HG02970 (cell line): Measurements from ENCODE around the gene PTGR1.
"Not testable (repeated sequence)": the region's sequence is repeated elsewhere in the genome, so short reads cannot be mapped to it uniquely, and the experiment has no call there.

ENCODE experiments used
- ATAC-seq: cut with Tn5 transposase; IDR thresholded peaks from one replicate; pipeline ENCODE4 v1.9.1; 2021; ENCODE audit warnings: mild to moderate bottlenecking, moderate library complexity, moderate number of reproducible peaks; ENCODE audit not compliant: unreplicated experiment, low FRiP score

Gene PTGR1

DNA sequence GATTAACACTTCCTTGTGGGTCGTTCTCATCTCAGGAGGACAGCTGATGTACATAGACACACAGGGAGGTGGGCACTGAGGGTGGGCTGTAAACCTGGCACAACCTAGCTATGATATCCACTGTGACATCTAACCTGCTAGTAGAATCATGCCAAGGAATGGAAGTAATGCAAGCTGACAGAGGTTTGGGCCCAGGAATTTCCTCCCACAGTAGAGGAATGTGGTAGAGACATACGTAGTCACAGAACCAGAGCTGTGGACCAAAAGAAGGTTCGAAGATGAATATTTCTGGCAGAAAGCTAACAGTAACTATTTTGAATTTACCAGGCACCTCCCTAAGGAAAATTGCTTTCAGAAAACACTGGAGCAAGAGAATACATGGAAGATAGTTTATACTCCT lies 16.5 kb upstream of the PTGR1 start:
- ATAC-seq: no peak

DNA sequence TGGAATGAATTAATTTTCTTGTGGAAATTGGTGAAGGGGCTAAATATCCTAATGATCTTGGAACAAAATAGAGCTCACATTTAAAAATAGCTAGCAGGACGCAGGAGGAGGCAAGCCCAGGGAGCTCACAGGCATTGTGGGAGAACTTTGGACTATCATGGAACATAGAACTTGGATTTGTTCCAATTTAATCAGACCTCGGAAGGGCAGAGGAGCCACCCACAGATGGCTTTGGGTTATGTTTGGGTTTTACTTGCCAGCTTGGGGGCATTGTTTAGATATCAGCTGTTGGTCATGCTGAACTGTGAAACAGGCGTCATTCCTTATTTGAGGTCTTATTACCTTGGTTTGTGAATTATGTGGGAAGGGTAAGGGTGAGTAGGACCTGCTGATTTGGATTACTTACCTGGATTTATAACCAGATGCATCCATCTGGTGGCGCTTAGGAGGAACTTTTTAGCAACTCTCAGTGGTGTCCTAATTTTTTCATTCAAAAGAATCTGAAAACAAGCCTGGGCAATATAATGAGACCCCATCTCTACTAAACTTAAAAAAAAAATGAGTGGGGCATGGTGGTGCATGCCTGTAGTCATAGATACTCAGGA lies 14.1 kb upstream of the PTGR1 start:
- ATAC-seq: no peak

DNA sequence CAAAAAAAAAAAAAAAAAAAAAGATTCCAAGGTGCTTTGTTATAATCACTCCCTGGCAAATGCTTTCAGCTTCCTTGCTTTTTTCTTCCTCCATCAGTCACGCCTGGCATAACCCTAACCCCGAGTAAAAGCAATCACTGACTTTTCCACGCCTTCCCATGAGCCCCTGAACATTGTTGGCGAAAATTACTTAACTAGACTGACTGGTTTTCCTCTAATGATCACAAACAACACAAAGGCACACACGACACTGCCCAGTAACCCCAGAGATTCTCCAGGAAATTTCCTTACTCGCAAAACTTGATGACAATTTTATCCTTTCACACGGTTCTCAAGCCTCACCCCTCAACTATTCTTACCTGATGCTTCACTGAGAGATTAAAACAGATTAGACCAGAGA lies 11.4 kb upstream of the PTGR1 start:
- ATAC-seq: no peak

DNA sequence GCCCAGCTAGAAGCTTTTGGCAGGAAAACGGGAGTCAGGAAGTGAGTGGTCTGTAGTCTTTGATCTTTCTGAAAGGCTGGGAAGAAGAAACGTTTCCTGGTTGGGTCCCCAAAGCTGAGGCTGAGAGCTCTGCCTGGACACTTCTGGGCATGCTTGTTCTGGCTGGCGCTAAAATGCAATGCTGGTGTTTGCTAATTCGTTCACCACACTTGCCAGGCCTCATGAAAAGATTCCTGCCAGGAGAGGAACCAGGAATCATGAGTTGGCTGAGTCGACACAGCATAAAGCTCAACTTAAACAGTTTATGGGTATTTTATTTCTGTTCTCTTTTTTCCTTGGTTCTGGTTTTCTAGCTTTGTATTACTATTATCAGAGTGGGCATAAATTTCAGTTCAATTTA lies 10.7 kb upstream of the PTGR1 start:
- no peak for ATAC-seq

DNA sequence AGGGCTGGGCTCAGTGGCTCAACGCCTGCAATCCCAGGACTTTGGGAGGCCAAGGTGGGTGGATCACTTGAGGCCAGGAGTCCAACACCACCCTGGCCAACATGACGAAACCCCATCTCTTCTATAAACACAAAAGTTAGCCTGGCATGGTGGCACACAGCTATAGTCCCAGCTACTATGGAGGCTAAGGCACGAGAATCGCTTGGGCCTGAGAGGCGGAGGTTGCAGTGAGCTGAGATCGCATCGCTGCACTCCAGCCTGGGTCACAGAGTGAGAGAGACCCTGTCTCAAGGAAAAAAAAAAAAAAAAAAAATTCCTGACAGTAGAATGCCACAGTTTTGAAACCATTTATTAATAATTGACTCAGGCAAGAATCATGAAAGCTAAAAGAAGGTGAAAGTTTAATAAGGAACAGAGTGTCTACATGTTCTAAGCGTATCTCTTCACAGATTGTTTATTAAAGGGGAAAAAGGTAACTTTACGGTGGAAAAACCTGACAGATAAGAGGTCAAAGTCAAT lies 5.7 kb upstream of the PTGR1 start:
- no peak for ATAC-seq

DNA sequence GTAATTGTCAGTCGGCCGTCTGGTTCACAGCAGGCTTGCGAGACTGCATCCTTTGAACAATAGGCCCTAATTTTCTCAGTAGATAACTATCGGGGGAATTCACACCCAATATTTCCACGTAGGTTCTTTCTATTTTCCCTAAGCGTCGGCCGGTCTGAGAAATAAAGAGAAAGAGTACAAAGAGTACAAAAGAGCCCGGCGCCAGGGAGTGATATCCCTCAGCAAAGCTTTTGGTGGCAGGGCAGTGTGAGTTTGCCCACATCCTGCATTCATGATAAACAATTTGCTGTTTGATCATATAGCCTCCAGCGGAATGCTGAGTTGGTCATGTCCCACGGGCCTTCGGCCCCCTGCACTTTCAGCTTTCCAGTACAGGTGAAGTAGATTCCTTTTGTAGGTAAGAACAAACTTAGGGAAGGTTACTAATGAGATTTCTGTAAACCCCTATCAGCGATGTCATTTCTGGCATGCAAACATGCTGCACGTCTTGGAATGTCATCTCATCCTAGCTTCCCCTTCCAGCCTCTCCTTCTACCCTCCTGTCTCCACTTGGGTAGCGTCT lies 4.7 kb upstream of the PTGR1 start:
- ATAC-seq: no peak

DNA sequence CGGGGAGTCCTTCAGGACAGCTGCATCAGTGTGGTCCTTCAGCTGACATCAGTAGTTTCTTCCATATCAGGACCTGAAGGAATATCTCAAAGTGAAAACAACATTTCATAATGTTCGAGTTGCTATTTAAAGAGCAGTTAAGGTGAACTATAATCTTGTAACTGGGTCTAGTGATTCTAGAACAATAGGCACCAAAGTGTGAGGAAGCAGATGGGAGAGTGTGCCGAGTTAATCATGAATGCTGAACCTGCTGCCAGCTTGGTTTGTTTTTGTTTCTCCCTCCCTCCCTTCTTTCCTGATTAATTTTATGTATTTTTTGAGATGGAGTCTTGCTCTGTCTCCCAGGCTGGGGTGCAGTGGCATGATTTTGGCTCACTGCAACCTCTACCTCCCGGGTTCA lies 3.6 kb upstream of the PTGR1 start:
- no peak for ATAC-seq

DNA sequence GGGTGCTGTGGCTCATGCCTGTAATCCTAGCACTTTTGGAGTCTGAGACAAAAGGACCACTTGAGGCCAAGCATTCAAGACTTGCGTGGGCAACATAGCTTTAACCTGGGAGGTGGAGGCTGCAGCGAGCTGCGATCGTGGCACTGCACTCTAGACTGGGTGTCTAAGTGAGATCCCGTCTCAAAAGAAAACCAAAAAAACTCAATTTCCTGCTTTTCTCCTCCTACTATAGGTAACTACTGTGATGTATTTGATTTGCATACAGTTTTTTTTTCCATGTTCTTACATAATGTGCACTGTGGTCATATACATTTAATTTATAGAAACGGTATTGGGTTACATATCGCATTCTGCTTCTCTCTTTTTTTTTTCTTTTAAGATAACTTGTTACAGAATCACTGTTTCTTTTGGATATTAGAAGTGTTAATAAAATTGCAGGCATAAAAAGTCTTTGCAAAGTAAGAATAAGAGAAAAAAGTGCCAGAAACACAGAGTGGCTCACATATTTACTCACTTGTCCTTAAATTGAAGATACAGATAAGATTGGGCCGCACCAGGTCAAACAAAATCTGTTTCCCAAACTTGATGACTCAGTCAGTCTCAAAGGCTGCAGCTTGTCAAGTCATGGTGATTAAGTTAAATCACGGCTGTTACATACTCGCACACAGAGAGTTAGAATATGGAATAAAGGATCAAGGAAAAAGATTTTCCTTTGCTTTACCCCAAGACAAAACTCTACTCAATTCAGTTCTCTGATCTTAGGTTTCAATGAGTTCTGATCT lies 2.0 kb upstream of the PTGR1 start:
- no peak for ATAC-seq

DNA sequence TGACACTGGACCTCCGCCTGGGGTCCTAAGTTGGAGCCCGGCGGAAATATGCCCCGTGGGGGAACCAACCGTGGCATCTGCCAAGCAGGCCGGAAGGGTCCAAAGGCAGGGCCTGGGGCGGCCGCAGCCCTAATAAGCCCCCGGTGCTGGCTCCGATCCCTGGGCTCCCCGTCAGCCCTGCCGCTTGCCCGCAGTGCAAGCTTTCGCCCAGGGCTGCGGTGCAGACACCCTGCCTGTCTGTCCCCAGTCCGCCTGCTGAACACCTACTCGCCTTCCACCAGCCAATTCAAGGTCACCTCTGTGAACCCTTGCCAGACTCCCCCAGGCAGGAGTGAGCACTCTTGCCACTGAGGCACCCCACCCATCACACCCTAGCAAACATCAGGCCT lies 502 bp upstream of the PTGR1 start:
- ATAC-seq: no peak

DNA sequence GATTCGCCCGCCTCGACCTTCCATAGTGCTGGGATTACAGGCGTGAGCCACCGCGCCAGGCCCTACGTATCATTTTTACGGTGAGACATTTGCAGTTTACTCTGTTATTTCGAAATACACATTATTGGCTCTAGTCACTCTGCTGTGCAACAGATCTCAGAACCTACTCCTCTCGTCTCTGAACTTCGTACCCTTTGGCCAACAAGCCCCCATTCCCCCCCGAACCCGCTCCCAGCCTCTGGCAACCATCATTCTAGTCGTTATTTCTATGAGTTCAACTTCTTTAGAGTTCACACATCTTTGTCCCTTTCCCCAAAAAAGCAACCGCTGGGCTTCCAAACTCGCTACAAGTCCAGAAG lies 735 bp downstream of the PTGR1 start:
- no peak for ATAC-seq

DNA sequence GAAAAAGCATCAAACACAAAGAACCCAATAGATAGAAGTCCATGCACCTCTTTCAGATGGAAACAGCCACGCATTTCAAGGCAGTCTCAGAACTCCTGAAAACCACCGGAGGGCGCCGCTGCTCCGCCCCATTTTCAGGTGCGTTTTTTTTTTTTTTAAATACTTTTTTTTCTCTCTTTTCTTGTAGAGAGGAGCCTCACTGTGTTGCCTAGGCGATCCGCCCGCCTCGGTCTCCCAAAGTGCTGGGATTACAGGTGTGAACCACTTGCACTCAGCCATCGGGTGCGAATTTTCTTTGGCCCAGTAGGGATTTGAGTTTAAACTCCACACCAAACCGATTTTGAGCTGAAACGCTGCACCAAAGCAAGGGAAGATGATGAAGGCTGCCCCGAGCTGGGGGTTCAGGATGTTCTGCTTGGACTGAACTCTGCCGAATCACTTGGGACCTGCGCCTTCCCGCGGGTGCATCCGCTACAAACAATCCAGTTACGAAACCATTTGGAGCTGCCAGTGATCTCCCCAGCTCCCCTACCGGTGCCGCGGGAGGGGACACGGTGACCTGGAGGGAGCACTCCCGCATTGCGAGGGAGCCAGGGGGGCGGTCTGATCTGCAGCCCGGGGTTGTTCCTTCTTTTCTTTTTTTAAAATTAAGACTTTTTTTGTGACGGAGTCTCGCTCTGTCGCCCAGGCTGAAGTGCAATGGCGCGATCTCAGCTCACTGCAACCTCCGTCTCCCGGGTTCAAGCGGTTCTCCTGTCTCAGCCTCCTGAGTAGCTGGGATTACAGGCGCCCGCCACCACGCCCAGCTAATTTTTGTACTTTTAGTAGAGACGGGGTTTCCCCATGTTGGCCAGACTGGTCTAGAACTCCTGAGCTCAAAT lies 1.4 kb downstream of the PTGR1 start:
- ATAC-seq: no peak

DNA sequence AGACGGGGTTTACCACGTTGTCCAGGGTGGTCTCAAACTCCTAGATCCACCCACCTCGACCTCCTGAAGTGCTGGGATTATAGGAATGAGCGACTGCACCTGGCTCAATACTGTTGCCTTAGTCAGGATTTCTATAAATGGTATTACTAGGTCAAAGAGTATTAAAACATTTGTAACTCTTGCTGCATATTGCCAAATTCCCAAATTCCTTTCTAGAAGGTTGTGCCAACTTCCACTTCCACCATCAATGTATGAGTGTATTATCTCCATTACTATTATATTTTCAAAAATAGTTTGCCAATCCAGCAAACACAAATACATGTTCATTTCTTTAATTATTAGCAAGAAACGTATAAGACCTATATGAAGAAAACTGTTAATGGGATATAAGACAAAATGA lies 10.6 kb downstream of the PTGR1 start:
- ATAC-seq: no peak

DNA sequence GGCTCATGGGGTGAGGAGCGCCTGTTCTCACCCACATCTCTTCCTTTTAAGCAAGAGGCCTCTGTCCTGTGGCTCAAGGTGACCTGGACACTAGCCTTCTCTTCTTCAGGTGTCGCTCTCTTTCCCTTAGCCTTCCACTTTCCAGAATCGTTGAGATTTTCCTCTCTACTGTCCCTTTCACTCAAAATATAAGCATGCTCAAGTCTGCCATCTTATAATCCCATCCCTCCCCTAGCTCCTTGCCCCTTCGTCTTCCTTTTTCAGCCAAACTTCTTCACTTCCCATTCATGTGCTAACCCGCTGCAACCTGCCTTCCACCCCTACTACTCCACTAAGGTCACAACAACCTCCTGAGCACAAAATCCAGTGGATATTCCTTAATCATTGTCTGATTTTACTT lies 13.1 kb downstream of the PTGR1 start:
- ATAC-seq: no peak

DNA sequence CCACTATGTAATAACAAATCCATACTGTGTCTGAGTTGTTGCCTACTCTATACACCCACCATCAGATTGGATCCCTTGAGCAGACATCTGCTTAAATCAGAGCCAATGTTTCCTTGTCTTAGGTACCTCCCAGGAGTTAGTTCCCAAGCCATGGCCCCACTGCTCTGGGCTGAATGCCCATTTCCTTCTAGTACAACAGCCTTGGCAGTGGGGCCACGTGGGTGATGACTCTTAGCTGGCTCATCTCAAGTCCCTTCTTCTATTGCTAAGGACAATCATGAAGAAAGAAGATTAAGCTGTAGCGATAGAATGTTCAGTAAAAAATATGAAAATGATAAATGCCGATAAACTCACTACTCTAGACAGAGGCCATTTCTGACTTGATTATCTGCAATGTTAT lies 16.6 kb downstream of the PTGR1 start:
- ATAC-seq: no peak

DNA sequence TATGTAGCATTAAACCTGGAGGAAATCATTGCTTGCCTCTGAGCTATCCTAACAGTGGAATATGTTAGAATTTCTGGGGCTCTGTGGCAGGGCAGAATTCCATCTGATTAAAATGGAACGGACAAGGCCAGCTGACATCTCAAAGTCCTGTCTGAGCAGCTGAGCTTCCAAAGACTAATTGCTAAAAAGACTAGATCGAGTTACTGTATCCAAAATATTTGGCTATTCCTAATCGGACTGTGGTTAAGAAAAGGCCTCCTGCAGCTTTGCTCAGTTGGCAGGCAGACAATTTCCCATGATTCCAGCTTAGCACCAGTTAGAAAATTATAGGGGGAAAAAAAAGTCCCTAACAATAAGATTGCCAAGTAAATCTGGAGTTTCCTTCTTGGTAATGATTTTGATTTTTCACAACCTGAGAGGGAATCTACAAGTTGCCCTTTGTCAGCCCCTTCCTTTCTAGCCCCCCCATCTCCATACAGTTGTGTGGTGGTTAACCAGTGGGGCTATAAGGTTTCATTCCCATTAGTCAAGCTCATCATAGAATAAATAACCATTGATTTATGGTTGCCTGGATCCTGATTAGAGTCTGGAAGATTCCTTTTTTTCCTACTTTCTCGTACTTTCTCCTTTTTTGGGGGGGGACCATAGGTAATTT lies 26.4 kb downstream of the PTGR1 start:
- no peak for ATAC-seq

DNA sequence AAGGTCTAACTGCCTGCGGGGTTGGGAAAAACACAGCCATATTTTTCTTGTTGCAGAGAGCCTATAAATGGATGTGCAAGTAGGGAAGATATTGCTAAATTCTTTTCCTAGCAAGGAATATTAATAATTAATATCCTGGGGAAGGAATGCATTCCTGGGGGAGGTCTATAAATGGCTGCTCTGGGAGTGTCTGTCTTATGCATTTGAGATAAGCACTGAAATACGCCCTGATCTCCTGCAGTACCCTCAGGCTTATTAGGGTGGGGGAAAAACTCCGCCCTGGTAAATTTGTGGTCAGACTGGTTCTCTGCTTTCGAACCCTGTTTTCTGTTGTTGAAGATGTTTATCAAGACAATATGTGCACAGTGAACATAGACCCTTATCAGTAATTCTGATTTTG lies 31.3 kb downstream of the PTGR1 start:
- ATAC-seq: not testable (repeated sequence)

DNA sequence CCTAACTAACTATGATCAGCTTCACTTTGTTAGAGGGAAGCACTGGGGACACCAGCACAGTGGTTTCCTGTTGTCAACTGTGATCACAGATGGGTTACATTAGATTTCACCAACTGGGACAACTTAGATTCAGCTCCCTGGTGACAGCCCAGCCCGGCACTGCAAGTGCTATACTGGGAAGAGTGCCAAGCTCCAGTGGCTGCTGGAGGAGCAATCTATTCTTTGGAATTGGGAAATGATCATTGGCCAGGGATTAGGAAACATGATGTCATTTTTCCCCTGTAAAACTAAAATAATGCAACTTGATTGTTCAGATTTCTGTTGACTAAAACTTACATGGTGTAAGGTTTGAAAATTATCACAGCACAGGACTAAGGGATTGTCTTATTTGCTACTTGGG lies 33.2 kb downstream of the PTGR1 start:
- no peak for ATAC-seq

DNA sequence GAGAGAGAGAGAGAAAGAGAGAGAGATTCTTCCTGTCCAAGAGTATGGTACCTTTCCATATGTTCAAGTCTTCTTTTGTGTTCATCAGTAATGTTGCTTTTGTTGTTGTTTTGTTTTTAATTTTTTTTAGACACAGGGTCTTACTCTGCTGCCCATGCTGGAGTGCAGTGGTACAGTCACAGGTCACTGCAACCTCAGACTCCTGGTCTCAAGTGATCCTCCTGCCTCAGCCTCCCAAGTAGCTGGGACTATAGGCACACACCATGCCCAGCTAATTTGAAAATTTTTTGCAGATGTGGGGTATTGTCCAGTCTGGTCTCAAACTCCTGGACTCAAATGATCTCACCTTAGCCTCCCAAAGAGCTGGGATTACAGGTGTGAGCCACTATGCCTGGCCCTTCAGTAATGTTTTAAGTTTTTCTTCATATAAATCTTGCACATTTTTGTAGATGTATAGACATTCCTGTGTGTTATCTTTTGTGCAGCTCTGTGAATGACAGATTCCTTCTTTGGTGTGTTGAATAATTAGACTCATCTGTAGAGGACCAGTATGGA lies 38.2 kb downstream of the PTGR1 start:
- no peak for ATAC-seq

DNA sequence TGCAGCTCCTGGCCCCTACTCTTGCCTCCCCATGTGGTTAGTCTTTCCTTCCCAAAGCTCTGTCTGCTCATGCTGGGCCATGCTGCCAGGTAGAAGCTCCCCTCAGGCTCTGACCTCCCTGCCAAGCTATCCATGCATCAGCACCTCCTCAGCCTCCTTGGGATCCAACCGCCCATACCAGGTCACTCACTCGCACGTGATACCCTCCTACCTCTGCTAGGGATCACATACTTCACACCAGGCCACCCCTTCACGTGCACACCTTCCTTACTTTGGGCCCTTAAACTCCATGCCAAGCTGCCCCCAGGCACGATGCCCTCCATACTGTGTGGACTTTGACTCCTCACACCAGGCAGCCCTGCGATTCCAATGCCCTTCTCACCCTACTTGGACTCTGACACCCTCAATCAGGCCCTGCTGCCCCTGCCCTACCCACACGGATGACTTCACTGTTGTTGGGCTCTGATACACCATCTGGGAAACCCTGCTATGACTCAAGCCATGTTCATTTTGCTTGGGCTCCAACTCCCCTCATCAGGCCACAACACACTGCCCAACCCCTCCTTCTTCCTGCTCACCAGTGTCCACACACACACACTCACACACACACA lies 40.3 kb downstream of the PTGR1 start:
- ATAC-seq: no peak

DNA sequence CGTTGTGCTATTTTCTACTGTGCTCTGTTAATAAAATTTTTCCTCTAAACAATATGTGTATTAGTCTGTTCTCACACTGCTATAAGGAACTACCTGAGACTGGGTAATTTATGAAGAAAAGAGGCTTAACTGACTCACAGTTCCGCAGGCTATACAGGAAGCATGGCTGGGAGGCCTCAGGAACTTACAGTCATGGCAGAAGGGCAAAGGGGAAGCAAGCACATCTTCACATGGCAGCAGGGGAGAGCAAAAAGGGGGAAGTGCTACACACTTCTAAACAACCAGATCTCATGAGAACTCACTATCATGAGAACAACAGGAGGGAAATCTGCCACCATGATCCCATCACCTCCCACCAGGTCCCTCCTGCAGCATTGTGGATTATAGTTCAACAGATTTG lies 44.0 kb downstream of the PTGR1 start:
- ATAC-seq: not testable (repeated sequence)
